ENCODE measurements around the gene EFS.

Gene EFS

DNA sequence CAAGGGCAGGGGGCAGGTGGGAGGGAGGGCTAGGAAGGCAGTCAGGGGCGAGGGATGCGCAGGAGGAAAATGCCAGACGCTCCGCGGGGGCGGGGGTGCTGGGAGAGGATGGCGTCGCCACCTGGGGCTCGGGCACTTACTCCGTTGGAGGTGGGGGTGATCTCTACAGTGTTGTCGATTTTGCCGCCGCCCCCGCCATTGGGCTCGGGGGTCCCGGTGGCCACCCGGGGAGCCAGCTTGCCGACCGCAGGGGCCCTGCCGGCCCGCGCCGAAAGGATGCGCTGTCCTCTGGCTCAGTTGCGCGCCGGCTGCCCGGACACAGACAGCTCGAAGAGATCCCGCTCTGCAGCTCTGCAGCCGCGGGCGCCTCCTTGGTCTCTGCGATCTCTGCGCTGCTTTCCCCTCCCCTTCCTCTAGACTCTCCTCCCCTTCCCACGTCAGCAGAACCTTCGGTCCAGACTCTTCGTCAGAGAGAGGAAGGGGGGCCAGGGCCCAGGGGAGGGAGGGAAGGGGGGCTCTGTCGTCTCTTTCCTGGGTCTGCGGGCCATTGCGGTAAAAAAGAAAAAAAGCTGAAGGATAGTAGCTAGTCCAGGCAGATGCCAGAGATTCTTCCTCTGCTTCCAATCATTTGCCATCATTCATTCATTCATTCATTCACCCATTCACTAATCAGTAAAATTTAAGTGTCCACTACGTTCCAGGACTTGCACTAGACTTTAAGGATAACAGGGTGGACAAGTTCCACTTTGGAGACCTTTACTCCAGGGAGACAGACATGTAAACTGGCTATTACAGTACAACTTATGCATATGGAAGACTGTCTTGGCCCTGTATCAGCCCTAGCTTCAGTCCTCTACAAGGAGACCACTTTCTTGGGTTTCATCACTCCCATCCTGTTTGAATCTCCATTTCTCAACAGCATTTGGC, 12.2 kb downstream of the EFS start, which contains the start of gene SLC22A17:
TSS of gene SLC22A17 (minus strand) at position 382 of the 927 bp plus-strand sequence.
- no peak within 1 kb of the TSS for H3K27ac Mint-ChIP-seq
- peaks cover 41% of the 10 kb centered on the region for H3K27me3 Mint-ChIP-seq (ENCODE audit: low read depth)
- no peaks in the 10 kb centered on the region for H3K9me3 Mint-ChIP-seq
- no peaks in the 10 kb centered on the region for H3K36me3 Mint-ChIP-seq (ENCODE audit: low read depth)
- DNase-seq (ENCODE audit: low spot score), result peak; percentile 35
- H3K4me1 Mint-ChIP-seq (ENCODE audit: low read depth), result peaks cover 8% of the 10 kb centered on the region
- peak within 1 kb of the TSS; percentile 79 for H3K4me3 Mint-ChIP-seq

DNA sequence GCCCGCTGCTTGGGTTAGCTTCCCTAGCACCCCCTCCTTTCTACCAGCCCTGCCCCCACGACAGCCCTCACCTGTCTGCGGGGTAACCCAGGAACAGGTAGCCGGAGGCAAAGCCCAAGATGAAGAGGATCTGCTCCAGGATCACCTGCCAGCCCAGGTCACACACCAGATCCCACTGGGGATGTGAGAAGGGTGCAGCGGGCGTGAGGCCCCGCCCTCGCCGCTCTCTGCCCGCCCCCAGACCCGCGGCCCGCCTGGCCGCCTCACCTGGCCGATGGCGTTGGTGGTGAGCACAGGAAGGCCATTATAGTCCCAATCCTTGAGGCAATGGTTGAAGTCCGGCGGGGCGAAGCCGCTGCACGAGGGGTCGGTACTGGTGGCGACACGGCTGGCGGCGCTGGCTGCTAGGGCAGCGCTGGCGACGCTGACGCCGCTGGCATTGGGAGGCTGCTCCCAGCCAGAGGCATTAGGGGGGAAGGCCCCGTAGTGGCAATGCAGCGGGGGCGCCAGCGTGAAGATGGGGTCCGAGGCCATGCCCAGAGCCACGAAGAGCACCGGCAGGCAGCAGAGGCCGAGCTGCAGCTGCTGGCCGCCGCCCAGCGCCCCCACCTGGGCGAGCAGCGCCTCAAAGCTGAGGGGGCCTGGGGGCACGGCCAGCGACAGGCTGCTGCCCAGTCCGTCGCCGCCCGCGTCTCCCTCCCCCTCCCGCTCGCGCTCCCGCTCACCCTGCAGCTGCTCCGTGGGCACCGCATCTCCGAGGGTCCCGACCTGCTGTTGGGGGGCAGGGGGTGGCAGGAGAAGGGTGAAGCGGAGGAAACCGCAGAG, 13.1 kb downstream of the EFS start:
- H3K27me3 Mint-ChIP-seq (ENCODE audit: low read depth), result peaks cover 41% of the 10 kb centered on the region
- no peaks in the 10 kb centered on the region for H3K9me3 Mint-ChIP-seq
- H3K27ac Mint-ChIP-seq, result no peak overlapping the region
- peaks cover 8% of the 10 kb centered on the region for H3K4me1 Mint-ChIP-seq (ENCODE audit: low read depth)
- no peak for DNase-seq (ENCODE audit: low spot score)
- peak overlapping the region; percentile 47 for H3K4me3 Mint-ChIP-seq
- H3K36me3 Mint-ChIP-seq (ENCODE audit: low read depth), result no peaks in the 10 kb centered on the region

DNA sequence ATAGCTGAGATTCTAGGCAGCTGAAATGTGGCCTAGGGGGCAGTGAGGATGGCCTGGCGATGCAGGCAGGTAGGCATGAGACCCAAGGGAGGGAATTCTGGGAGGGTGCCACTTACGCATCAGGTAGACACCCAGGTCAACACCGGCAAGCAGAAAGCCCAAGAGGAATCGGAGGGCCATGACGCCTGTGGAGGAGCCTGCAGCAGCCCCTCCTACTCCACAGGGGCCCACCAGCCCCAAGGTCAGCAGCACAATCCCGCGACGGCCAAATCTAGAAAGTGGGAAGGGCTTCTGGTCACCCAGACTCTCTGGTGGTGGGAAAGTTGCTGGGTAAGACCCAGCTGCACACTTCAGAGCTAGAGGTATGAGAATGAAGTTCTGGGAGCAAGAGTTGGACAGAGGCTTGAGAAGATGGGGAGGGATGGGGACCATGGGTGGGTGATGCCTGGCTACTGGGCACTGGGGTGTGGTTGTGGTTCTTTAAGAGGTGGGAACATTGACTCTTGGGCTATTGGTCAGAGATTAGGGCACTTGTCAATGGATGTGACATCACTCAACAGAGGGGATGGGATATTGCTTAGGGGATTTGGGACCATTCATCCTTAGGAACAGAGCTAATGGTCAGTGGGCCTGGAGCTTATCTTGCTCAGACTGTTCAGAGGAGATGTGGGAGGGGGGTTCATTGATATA, 15.7 kb downstream of the EFS start:
- H3K4me1 Mint-ChIP-seq (ENCODE audit: low read depth), result peaks cover 8% of the 10 kb centered on the region
- H3K27me3 Mint-ChIP-seq (ENCODE audit: low read depth), result peaks cover 30% of the 10 kb centered on the region
- no peak overlapping the region for H3K27ac Mint-ChIP-seq
- no peak for DNase-seq (ENCODE audit: low spot score)
- no peaks in the 10 kb centered on the region for H3K36me3 Mint-ChIP-seq (ENCODE audit: low read depth)
- H3K9me3 Mint-ChIP-seq, result no peaks in the 10 kb centered on the region
- H3K4me3 Mint-ChIP-seq, result no peak overlapping the region

DNA sequence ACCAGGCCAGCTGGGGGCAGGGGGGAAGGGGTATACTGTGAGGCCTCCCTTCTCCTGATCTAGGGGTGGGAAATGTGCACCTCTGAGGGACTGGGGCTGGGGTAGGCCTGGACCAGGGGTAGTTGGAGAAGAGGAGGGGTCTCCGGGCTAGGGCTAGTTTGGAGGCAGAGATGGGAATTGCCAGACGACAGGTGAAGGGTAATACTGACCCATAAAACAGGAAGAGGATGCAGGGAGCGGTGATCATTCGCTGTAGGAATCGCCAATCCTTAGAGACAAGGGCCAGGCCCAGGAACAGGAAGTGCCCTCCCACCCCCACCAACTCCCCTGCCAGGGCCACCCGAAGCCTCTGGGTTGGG, 16.7 kb downstream of the EFS start:
- peaks cover 20% of the 10 kb centered on the region for H3K27me3 Mint-ChIP-seq (ENCODE audit: low read depth)
- no peak overlapping the region for H3K27ac Mint-ChIP-seq
- H3K4me3 Mint-ChIP-seq, result no peak overlapping the region
- H3K9me3 Mint-ChIP-seq, result no peaks in the 10 kb centered on the region
- no peak for DNase-seq (ENCODE audit: low spot score)
- H3K4me1 Mint-ChIP-seq (ENCODE audit: low read depth), result peaks cover 6% of the 10 kb centered on the region
- H3K36me3 Mint-ChIP-seq (ENCODE audit: low read depth), result no peaks in the 10 kb centered on the region

GRCh38 chr14:23347406-23348296, 17.3 kb downstream of the EFS start:
- Mint-ChIP-seq H3K27me3 (ENCODE audit: low read depth) (peaks cover 20% of the 10 kb centered on the region), H3K4me1 (ENCODE audit: low read depth) (no peaks in the 10 kb centered on the region), H3K4me3 (no peak overlapping the region), H3K9me3 (no peaks in the 10 kb centered on the region), H3K36me3 (ENCODE audit: low read depth) (no peaks in the 10 kb centered on the region), H3K27ac (no peak overlapping the region)
- DNase-seq (ENCODE audit: low spot score), result no peak

DNA sequence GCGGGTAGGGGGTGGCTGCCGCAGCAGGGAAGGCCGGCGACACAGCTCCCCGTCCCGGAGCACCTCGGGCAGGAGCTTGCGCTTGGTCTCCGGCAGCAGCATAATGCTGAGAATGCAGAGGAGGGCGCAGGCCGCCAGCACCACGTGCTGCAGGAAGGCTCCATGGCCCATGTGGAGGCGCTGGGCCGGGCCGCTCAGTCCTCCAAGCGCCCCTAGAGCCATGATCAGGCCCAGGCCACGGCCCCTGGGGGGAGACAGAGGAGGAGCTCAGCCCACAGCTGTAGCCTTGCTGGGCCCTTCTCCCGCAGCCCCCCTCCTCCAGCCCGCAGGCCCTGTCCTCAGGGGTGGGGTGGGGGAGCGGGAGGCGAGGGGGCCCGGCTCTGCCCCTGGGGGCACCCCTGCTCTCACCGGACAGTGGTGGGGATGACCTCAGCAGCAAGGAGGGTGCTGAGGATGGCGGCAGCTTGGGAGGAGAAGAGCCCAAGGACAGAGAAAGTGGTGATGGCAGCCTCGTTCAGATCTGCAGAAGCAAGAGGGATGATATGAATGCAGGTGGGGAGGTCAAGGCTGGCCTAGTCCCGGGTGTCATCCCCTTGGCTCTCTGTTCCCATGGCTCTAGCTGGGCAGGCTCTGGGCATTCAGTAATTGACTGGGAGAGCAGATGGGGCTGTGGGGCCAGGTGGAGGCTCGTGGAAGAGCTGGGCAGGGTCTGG, 18.1 kb downstream of the EFS start:
- DNase-seq (ENCODE audit: low spot score), result no peak
- H3K36me3 Mint-ChIP-seq (ENCODE audit: low read depth), result no peaks in the 10 kb centered on the region
- peaks cover 28% of the 10 kb centered on the region for H3K27me3 Mint-ChIP-seq (ENCODE audit: low read depth)
- H3K4me3 Mint-ChIP-seq, result no peak overlapping the region
- no peaks in the 10 kb centered on the region for H3K4me1 Mint-ChIP-seq (ENCODE audit: low read depth)
- H3K27ac Mint-ChIP-seq, result no peak overlapping the region
- H3K9me3 Mint-ChIP-seq, result no peaks in the 10 kb centered on the region

- no peak for DNase-seq (ENCODE audit: low spot score)
- Mint-ChIP-seq H3K27ac (no peak overlapping the region), H3K9me3 (no peaks in the 10 kb centered on the region), H3K36me3 (ENCODE audit: low read depth) (no peaks in the 10 kb centered on the region), H3K27me3 (ENCODE audit: low read depth) (peaks cover 26% of the 10 kb centered on the region), H3K4me1 (ENCODE audit: low read depth) (no peaks in the 10 kb centered on the region), H3K4me3 (no peak overlapping the region)
Measured at GRCh38 chr14:23345987-23346692, 18.8 kb downstream of the EFS start.

DNA sequence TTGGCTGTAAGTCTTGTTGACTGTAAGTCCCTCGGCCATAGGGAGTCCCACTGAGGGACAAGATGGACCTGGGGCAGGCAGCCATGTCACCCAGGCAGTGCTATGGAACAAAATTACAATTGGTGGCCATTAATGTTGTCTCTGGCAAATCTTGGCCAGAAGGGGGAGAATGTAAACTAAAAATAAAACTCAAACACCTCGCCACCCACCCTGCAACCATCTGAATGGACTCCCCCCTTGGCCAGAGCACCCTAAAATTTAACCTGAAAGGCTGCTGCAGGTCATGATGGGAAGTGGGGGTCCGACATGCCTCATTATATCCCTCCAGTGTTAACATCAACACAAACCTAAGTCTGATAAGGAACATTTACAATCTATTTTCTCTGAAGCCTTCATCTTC, 20.5 kb downstream of the EFS start:
- Mint-ChIP-seq H3K36me3 (ENCODE audit: low read depth) (no peaks in the 10 kb centered on the region), H3K27ac (no peak overlapping the region)

DNA sequence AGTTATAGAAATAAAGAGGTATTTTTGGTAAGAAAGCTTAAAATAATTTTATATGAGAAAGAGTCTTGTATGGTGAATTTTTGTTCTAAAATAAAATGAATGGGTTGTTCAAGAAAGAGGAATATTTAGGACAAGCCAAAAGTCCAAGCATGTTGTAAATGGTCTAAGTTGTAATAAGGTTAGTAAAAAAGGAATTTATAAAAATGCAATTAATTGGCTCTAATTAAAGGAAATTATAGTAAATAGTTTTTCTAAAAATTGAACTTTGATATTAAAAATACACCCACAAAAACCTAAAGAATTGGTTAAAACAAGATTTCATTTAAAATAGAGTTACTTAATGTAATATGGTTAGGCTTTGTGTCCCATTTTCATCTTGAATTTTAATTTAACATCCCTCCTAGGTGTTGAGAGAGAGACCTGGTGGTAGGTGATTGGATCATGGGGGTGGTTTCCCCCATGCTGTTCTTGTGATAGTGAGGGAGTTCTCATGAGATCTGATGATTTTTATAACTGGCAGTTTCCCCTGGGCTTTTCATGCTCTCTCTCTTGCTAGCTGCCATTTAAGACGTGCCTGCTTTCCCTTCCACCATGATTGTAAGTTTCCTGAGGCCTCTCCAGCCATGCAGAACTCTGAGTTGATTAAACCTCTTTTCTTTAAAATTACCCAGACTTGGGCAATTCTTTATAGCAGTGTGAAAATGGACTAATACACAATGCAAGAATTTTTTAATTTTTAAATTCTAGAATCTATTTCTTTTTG, 25.3 kb downstream of the EFS start:
- peaks cover 11% of the 10 kb centered on the region for H3K9me3 Mint-ChIP-seq
- no peak overlapping the region for H3K4me3 Mint-ChIP-seq
- no peak overlapping the region for H3K27ac Mint-ChIP-seq
- no peak for DNase-seq (ENCODE audit: low spot score)
- H3K4me1 Mint-ChIP-seq (ENCODE audit: low read depth), result no peaks in the 10 kb centered on the region
- peaks cover 39% of the 10 kb centered on the region for H3K27me3 Mint-ChIP-seq (ENCODE audit: low read depth)
- no peaks in the 10 kb centered on the region for H3K36me3 Mint-ChIP-seq (ENCODE audit: low read depth)

More for the DNA sequence above, 20.5 kb downstream of the EFS start:
- H3K27me3 Mint-ChIP-seq (ENCODE audit: low read depth), result peaks cover 19% of the 10 kb centered on the region
- H3K9me3 Mint-ChIP-seq, result peaks cover 11% of the 10 kb centered on the region
- H3K4me1 Mint-ChIP-seq (ENCODE audit: low read depth), result no peaks in the 10 kb centered on the region
- no peak for DNase-seq (ENCODE audit: low spot score)
- no peak overlapping the region for H3K4me3 Mint-ChIP-seq

DNA sequence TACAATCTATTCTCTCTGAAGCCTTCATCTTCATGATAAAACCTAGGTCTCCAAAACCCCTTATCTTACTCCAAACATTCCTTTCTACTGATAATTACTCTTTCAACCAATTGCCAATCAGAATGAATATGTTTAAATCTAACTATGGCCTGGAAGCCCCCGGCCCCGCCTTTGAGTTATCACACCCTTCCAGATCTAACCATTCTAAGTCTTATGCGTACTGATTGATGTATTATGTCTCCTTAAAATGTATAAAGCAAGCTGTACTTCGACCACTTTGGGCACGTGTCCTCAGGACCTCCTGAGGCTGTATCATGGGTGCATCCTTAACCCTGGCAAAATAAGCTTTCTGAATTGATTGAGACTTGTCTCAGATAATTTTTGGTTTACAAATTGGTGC, 29.3 kb downstream of the EFS start:
- DNase-seq (ENCODE audit: low spot score), result no peak
- no peaks in the 10 kb centered on the region for H3K36me3 Mint-ChIP-seq (ENCODE audit: low read depth)
- H3K4me1 Mint-ChIP-seq (ENCODE audit: low read depth), result no peaks in the 10 kb centered on the region
- no peak overlapping the region for H3K4me3 Mint-ChIP-seq
- peaks cover 10% of the 10 kb centered on the region for H3K9me3 Mint-ChIP-seq
- no peak overlapping the region for H3K27ac Mint-ChIP-seq
- H3K27me3 Mint-ChIP-seq (ENCODE audit: low read depth), result peaks cover 26% of the 10 kb centered on the region

GRCh38 chr14:23327947-23328744, 36.8 kb downstream of the EFS start:
- peak; percentile 59 for DNase-seq (ENCODE audit: low spot score)
- H3K4me1 Mint-ChIP-seq (ENCODE audit: low read depth), result peaks cover 7% of the 10 kb centered on the region
- H3K9me3 Mint-ChIP-seq, result no peaks in the 10 kb centered on the region
- H3K36me3 Mint-ChIP-seq (ENCODE audit: low read depth), result peaks cover 24% of the 10 kb centered on the region
- no peak overlapping the region for H3K4me3 Mint-ChIP-seq
- no peak overlapping the region for H3K27ac Mint-ChIP-seq
- H3K27me3 Mint-ChIP-seq (ENCODE audit: low read depth), result no peaks in the 10 kb centered on the region
